Fibroblast of skin of left quadriceps (primary cell): ENCODE measurements around the gene RUNX2.
"Not testable (repeated sequence)": the region's sequence is repeated elsewhere in the genome, so short reads cannot be mapped to it uniquely, and the experiment has no call there.

Source experiments
- DNase-seq, 2 experiments: peaks; one replicate each; pipeline ENCODE4 v3.0.0-alpha.2; 2013; ENCODE audit warnings: low read depth in 2 of 2

Gene RUNX2

DNA sequence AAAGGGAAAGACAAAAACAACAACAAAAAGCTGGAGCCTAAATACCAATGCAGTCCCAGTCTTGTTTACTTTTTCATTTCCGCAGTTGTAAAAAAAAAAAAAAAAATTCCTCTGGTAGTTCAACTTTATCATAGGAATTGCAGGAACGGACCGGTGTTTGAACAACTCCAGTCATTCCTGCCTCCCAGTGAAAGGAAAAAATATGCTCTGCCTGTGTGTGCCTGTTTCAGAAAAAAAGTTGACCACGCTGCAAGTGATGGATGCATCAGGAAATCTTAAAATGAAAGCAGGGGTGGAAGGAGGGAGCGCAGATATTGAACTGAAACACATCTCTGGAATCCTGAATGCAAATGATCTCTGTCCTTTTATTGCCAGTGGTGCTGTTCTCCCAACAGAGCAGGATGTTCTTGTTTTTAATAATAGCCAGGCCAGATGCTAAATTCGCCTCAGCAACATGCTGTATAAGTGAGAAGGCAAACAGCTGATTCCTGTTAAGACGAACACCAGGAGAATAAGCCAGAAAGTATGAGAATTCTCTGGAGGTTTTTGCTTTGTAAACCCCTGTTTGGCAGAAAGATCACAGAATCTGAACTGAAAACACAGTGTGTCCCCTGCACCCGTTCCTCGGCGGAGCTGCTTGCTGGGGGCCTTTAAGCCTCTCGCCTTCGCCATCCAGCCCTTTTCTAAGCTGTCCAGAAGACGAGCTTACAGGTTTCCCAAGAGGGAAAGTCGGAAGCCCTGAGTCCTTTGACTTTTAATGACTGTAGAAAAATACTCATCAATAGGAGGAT is 228.0 kb downstream of the RUNX2 start:
- DNase-seq, result peak; percentile 76 to 80

DNA sequence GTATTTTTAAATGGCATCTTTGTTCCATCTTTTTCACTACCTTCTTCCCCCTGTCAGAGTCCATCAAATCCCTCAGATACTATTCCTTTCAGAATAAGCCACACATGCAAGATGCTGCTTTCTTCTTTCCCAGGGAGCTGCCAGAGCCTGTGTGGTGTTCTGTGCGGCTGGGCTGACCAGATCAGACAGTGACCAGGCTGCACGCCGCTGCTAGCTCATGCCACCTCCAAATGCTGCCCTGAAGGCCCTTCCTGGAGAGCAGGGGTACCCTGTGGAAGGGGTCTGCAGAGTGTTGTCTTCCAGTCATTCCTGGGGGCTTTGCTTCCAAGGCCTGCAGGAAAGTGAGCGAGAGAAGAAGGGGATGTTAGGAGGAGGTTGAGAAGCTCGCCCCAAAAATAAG is 228.7 kb downstream of the RUNX2 start:
- no peak for DNase-seq

DNA sequence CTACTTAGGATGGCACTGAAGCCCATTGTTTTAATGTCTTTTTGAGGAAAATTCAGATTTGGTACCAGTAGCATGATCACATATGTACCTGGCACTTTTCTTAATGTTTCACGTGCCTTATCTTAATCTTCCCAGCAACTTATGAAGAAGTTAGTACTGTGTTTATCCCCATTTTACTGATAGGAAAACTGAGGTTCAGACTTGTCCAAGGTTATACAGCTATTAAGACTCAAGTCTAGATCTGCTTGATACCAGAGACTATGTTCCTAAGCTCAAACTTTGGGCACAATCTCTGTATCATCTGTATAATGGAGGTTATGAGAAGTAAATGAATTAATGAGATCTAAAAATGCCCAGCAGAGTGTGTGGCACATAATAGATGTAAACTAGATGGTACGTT is 229.3 kb downstream of the RUNX2 start:
- no peak for DNase-seq

DNA sequence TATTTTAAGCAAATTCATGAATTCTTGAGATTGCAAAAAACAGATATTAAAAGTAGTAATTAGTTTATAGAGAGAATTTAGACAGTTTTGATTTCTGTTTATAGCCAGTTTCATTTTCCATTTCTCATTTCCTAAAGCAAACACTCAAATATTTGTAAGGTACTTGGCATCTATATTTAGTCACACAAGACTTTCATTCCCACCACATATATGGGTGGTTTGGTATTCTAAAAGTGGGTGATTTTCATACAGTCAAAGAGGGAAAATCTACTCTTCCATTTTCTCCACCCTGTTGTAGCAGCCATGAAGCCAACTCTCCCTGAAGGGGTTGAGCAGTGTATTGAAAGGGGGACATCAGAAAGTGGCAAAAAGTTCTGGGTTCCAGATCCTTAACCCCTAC is 230.7 kb downstream of the RUNX2 start:
- DNase-seq, result no peak

DNA sequence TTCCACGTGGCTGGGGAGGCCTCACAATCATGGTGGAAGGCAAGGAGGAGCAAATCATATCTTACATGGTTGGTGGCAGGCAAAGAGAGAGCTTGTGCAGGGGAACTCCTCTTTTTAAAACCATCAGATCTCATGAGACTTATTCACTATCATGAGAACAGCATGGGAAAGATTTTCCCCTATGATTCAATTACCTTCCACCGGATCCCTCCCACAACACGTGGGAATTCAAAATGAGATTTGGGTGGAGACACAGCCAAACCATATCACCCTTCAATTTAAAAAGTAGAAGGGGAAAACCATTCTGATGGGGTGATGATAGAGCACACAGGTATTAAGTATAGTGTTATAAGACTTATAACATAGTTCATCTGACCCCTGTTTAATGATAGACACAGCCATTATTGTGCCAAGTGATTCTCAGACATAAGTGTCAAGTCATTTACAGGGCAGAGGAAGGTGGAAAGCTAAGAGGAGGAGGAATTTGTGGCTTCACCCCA is 232.2 kb downstream of the RUNX2 start:
- DNase-seq, result not testable (repeated sequence)

DNA sequence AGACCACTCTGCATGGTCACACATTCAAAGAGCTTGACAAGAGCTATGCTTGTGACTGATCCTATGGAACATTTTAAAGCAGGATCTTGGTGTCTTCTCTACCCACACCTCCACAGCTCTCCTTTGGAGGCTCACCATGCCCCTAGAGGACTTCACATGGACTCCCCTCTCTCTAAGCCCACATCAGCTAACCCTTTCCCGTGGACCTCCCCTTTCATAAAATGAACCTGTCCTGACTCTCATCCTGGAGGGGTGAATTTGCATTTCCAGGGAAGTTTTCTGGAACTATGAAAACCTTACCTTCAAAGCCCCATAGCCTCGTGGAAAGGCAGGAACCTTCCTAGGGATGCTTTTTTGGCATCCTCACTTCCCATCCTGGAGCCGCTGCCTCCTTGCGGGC is 234.0 kb downstream of the RUNX2 start:
- DNase-seq, result no peak

DNA sequence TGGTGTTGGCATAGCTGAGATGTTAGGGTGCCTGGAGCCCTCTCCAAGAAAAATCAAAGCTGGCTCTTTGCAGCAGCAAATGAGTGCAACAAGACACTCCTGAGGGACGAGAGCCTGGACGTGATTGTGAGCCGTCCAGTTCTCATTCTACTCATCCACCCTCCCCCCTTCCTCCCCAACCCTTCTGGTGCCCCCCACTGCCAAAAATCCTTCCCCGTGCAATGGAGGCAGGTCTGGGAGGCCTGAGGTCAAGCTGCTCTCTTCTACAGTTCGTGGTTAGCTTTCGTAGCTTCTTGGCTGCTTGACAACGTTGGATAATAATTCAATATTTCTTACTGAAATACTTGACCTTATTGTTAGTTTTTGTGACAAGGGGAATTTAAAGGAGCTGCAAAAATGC is 234.9 kb downstream of the RUNX2 start:
- DNase-seq, result no peak

DNA sequence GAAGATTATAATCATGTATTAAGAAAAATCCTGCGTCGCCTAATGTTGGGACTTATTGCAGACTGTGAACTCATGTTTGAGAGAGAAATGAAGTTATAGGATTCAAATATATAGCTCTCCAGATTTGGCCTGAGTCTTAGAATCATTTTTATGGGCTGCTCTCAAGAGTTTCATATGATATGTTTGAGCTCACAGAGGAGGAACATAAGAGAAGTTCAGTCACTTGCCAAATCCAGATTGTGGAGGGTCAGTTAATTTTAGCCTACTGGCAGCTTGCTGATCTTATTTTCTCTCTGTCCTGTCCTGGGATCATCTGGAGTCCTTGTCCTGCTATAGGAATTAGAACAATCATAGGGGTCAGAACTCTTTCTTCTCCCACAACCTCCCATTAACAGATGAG is 235.7 kb downstream of the RUNX2 start:
- DNase-seq, result no peak

DNA sequence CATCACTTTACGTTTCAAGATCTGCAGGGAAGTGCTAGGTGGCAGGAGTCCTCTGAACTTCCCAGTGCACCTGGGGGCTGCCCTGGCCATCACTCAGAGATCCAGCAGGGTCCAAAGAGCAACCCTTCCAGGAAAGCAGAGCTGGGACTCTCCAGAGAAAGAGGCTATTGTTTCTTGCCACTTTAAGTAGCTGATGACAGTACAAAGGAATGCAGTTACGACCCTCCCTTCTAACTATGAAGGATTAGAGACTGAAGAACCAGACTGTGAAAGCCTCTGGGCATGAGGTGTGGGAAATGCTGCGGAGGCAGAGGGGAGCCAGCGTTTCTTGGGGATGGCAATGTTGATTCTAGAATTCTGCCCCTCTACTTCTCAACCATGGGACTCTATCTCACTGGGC is 238.8 kb downstream of the RUNX2 start:
- DNase-seq, result no peak

DNA sequence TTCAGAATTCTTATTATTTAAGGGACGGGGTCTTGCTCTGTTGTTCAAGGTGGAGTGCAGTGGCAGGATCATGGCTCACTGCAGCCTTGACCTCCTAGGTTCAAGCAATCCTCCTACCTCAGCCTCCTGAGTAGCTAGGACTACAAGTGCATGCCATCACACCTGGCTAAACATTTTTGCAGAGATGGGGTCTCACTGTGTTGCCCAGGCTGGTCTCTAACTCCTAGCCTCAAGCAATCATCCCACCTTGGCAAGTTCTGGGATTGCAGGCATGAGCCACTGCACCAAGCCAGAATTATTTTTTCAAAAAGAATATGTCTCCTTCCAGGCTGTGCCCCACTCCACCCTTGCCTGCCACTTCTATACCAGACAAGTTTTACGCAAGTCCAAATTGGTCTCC is 239.7 kb downstream of the RUNX2 start:
- no peak for DNase-seq

DNA sequence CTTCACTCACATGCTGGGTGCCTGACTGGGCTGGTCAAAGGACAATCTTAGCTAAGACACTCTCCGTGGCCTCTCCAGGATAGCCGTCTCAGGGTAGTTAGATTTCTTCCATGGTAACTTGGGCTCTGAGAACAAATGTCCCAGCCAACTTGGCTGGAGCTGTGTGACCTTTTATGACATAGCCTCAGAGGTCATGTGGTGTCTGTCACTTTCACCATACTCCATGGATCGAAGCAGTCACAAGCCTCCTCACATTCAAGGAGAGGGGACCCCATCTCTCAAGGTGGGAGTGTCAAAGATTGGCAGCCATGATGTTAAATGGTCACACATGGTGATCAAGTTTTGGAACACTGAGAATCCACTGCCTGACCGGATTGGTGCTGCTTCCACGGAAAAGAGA is 240.5 kb downstream of the RUNX2 start:
- no peak for DNase-seq

DNA sequence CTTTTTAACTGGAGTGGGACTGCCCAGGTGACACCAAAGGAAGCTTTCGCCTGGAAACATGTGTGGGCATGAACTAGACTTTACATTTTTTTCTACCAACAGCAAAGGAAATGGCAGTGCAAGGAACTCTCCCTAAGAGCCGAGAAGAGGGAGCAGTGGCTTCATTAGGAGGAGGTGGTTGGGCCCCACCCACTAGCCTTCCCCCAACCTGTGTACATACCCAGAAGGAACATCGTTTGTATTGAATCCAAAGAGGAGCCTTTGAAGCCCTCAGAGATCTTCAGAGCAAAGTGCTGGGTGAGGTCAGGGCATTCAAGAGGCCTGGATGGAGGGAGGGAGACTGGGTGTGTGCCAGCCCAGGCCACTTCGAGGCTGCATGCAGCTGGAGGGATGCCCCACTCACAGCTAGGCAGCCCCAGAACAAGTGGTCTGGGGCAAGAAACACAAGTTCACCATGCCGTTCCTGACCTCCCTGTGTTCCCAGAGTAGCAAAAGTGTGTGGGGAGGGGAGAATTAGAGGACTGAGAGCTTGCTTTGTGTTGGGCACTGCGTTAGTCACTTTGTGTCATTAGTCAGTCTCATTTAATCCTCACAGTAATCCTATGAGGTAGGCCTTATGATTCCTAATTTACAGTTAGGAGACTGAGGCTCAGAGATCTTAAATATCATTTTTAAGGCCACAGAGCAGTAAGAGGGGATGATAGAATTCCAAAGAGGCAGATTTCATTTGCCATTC is 241.2 kb downstream of the RUNX2 start:
- no peak for DNase-seq

DNA sequence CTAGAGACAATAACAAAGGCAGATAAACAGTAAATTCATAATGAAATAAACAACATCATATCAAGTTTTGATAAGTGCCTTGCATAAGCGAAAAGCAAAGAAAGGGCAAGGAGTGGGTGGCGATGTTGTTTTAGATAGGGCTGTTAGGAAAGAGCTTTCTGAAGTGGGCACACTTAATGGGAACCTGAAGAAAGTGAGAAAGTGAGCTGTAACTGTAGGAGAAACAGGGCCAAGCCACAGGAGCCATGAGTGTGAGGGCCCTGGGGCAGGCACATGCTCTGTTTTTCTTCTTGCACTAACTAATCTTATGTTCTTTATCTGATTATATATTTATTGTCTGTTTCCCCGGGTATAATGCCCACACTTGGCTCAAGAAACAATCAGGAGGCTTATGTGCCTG is 243.0 kb downstream of the RUNX2 start:
- DNase-seq, result no peak

DNA sequence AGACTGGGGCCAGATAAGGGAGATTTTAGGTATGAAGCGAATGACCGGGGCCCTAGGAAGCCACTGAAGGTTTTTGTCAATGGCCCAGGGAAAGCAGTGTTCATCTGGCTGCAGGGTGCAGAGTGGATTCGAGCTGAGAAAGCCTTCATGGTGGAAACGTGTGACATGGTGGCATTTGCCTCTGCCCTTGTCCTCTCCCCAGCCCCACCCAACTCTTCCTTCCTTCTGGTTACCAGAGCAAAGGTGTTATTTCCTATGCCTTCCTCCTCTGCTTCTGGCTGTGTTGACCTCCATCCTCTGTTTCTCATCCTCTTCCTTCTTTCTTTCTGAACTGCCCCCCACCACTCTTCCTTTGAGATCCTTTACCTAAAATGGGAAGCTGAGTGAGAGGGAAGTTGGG is 244.7 kb downstream of the RUNX2 start:
- DNase-seq, result no peak

DNA sequence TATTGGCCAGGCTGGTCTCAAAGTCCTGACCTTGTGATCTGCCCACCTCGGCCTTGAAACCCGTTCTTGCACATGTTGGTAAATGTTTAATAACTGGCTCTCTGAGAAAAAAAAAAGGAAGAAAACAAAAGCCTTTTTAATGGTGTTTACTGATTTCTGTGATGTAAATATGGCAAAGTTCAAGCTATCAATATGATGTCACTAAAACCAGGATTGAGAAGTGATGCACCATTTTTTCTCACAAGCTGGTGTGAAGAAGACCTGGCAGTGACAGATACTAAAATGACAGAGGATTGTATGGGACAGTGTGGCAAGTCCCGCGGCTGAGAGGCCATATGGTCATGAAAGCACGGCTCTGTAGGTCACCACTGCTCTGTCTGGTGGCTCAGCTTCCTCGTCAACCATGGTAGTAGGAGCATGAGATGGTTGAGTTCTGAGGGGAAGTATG is 245.9 kb downstream of the RUNX2 start:
- DNase-seq, result no peak

DNA sequence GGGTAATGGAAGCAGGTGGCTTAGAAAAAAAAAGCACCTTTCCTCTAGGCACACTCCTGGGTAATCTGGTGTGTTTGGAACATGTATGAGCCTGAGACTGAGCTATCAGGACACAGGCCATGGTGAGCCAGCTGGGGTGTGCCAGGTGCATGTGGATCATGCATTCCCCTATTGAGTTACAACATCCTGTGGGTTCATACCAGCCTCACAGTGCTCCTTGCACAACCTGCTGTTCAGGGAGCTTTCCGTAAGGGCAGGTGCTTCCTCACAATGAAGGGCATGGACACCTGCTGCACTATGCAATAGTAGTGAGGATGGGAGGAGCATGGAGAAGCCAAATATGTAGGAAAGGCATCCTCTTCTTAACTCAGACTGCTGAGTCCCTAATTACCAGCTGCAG is 246.8 kb downstream of the RUNX2 start:
- DNase-seq, result no peak

DNA sequence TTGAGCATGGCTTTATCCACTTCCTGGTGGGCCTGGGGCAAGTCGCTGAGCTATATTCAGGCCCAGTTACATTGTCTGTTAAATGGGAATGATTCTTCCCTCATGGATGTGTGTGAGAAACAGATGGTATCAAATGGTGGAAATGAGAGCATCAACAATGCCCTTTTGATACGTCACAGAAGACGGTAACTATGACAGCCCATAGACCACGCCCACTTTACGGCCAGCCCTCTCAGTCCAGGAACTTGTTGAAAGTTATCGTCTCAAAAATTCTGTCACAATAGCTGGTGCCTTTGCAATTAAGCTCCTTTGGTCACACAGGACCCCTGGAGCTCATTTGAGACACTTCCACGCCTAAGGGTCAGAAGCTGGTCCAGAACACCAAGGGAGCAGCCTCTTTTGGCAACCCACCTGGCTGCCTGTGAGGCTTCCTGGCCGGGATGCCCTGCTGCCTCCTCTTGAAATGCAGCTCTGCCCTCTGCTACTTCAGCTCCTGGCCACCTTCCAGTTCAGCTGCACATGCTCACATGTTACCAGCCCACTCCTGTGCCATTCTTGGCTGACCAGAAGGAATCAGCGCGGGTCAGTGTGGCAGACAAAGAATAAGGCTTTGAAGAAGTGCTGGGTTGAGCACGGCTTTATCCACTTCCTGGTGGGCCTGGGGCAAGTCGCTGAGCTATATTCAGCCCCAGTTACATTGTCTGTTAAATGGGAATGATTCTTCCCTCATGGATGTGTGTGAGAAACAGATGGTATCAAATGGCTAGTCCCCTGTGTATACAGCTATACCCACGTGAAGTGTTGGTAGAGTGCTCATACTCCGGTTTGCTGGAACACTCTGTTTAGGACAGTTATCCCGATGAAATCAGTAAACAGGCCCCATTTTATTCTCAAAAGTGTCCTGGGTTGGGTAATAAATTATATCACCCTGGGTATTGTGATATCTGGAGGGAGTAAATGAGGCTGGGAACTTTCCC is 248.8 kb downstream of the RUNX2 start:
- DNase-seq, result no peak

DNA sequence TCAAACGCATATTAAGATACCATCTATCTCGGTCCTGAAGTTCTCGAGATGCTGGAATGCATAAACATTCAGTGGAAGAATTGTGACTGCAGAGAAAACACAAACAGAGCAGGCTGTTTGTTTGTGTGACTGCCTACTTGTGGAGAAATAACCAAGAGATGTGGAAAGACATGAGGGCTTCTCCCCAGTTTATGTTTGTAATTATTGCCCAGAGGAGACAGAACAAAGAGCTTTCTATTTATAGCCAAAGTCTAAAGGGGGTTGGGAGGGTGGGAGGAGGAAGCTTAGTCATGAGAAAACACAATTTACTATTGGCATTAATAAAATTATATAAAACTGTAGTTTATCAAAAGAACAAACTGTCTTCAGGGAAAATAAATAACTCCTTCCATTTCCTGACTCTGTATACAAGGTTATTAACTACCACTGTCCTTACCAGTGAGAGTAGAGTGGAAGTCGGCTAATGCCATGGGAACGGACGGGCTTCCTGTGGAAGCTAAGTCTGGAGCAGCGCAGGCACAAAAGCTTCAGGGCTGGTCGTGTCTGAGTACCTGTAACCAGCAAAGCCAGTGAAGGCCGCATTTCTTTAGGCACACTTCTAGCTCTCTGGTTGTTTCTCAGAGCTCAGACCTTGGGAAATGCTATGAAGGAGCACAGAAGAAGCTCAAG is 249.8 kb downstream of the RUNX2 start:
- DNase-seq, result no peak

DNA sequence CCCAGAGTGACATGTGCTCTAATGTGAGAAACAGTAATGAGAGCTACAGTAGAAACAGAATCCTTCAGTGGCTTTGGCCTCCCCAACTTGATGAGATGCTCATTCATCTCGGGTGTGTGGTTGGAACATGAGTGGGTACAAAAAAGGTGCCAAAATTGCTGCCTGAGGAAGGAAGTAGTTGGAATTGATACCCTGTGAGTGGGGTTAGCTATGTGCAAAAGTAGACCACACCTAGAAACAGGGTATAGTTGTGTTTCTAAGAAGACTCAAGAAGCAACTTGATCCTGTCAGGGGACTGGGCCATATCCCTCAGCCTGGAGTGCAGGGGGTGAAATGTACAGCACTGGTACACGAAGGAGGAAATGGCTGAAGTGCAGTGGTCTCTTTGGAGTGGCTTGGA is 256.0 kb downstream of the RUNX2 start:
- DNase-seq, result no peak

DNA sequence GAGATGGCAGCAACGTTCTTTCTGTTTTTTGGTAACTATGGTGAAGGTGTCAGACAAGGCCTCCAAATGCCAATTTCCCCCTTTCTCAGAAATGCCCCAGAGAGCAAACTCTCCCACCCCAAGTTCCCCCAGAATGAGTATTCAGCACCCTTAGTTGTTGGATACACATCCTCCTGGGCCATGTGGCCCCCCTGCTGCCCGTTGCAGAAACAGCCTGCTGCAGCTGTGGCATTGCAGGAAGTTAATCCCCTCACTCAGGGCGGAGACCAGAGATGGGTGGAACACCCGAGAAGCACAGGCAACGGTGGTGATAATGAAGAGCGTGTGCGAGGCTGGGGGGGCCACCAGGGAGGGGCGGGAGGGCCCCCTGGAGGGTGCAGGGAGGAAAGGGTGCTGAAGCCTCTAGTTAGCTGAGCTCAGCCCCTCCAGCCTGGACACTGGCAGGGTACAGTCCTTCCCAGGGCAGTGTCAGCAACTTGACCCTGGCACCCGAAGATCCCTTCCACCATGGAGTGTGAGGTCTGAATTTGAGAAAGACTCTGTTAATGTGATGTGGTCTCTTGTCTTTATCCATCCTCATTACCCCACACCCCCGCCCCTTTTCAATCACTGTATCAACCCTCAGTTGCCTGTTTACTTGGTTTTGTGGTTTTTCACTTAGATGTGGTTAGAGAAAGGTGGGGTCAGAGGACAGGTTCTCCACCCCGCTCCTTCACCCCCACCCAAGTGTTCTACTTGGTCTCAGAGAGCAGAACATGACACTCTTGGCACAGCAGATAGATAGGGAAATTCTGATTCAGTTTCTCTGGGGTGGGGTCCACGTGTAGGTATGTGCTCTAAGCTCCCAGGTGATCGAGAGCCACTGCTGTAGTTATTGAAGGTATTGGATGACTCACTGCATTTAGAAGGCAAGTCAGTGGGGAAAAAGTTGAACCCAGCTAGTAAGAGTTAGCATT is 258.4 kb downstream of the RUNX2 start:
- no peak for DNase-seq
